Coronary artery (tissue), 2 donors: ENCODE data around the gene BRME1.

ENCODE experiments used
- DNase-seq: peaks from one replicate; pipeline ENCODE4 v3.0.0-alpha.2; 2017; ENCODE audit warnings: low spot score
- H3K27ac ChIP-seq, 2 donors: fragments of 200-600 bp; sonication (generic); one replicate each; pipeline ENCODE4 v1.5.1; 2016 to 2019
- H3K4me3 ChIP-seq: fragments of 200-600 bp; sonication (generic); 2 replicates; pipeline ENCODE4 v1.5.1; 2016; ENCODE audit warnings: mild to moderate bottlenecking, moderate library complexity
- TF ChIP-seq, protein P1 (sequence below): fragments of 200-600 bp; sonication (generic); IDR thresholded peaks from one replicate; pipeline ENCODE4 v1.5.1; 2019; ENCODE audit warnings: antibody characterized with exemption

BRME1 gene

DNA sequence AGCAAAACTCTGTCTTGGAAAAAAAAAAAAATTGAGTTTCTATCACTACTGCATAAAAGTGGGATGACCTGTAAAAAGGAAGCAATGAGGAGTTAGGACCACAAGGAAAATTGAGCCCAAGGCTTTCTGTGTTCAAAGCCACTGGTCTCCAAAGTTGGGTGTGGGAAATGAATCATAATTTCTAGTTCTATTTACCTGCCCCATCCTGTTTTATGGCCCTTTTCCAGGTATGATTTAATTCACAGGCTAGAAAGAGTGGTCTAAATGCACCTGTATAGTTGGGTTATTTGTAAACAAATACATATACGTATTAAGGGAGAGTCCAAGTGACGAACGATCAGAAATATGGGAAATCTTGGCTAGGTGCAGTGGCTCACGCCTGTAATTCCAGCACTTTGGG lies 40.5 kb upstream of the BRME1 start:
- Histone ChIP-seq H3K27ac (no peak overlapping the region), H3K4me3 (no peak overlapping the region)
- TF ChIP-seq, protein P1, sequence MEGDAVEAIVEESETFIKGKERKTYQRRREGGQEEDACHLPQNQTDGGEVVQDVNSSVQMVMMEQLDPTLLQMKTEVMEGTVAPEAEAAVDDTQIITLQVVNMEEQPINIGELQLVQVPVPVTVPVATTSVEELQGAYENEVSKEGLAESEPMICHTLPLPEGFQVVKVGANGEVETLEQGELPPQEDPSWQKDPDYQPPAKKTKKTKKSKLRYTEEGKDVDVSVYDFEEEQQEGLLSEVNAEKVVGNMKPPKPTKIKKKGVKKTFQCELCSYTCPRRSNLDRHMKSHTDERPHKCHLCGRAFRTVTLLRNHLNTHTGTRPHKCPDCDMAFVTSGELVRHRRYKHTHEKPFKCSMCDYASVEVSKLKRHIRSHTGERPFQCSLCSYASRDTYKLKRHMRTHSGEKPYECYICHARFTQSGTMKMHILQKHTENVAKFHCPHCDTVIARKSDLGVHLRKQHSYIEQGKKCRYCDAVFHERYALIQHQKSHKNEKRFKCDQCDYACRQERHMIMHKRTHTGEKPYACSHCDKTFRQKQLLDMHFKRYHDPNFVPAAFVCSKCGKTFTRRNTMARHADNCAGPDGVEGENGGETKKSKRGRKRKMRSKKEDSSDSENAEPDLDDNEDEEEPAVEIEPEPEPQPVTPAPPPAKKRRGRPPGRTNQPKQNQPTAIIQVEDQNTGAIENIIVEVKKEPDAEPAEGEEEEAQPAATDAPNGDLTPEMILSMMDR, result no peak
- no peak for DNase-seq

DNA sequence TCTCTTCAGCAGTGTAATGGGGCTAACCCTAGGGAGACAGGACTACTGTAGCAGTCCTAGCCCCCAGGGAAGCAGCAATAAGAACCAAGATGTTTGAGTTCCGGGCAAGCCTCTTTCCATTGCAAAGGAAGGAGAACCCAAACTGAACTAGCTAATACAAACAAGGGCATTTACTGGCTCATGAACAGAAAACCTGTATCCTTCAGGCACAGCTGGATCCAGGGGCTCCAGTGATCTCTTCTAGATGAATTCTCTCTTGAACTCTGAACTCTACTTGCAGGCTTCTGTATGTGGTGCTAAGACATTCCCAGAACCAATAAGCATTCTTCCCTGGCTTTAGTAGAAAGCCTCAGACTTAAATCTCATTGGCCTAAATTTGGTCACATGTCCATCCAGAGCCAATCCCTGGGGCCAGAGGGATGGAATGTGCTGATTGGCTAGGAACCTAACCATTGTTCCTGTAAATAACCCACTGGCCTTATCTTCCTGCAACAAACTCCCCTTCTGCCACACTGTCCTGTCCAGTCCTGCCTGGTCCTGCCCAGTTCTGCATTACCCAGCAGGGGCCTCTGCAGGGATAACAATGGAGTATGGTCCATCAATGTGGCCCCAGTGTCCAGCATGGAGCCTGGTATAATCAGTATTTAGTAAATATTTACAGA lies 36.2 kb upstream of the BRME1 start:
- DNase-seq, result no peak

DNA sequence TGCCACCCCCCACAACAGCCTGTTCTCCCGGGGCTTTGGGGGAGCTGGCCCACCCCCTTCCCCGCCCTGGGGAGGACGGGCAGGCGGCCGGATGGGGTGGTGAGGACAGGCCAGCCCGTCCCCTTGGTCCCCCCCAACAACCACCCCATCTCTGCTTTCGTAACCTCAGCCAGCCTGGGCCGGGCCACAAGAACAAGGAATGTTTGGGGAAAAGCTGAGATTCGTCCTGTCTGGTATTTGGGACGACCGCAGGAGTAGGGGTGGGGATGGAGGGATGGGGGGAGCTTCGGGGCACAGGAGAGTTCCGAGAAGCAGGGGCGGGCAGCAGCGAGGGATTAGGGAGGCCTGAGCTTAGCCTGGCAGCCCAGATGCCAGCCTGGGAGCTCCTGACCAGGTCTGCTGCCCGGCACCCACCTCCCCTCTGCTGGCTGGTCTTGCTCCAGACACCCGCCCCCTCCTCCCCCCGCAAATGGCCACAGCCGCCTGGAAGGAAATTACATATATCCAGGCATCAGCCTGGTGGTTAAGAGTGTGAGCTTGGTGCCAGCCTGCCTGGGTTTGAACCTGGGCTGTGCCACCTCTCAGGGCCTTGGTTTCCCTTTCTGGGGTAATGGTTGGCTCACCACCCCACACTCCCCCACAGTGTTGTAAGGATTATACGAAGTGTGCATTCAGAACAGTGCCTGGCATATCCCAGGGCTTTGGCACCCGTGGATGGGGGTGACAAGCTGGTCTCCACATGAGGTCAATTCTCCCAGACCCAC lies 32.6 kb upstream of the BRME1 start, which contains the start of gene PODNL1:
PODNL1 (minus strand) TSS at position 117 of the 764 bp plus-strand sequence. CDS start 236 bp downstream, outside the sequence.
- Histone ChIP-seq H3K4me3 (peak within 1 kb of the TSS; percentile 64), H3K27ac (peak within 1 kb of the TSS; percentile 13 to 68)
- no peak for DNase-seq
- TF ChIP-seq, protein P1, result no peak

More for the DNA sequence above, 36.2 kb upstream of the BRME1 start:
- H3K4me3 ChIP-seq, result no peak overlapping the region
- TF ChIP-seq, protein P1, result no peak
- H3K27ac ChIP-seq, result no peak overlapping the region

DNA sequence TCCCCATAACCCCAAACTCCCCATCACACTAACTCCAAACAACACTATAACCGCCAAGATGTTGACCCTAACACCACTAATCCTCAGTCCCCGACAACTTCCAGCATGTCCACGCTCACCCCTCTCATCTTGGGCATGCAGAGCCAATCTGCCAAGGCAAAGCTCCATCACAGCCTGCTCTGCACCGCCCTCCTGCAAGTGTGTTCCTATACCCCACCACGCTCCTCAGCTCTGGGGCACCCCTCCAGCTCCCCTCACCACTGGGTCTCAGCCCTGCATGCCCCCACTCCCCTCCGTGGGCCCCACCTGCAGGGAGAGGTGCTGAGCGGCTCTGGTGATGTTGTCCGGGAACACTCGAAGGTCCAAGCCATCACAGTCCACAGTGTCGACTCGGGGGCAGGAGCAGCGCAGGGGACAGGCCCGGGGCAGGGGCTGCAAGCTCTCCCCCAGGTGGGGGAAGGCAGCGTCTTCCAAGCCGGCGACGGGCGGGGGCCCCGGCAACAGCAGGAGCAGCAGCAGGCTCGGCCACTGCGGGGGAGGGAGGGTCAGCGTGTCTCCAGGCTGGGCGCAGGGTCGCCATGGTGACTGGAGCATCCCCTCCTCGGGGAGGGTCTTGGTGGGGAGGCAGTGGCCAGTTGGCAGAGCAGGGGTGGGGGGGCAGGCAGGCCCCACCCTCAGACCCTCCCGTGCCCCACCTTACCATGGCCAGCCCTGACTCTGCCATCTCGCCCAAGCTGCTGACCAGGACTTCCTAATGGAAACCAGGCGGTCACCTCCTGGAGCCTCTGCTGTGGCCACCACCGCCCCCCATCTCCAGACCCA lies 31.8 kb upstream of the BRME1 start:
- DNase-seq, result no peak
- TF ChIP-seq, protein P1, result no peak
- peak overlapping the region; percentile 64 for H3K4me3 ChIP-seq
- H3K27ac ChIP-seq, result peak overlapping the region; percentile 13 to 68

- DNase-seq, result no peak
- TF ChIP-seq, protein P1, result no peak
- H3K27ac ChIP-seq, result no peak overlapping the region
- no peak overlapping the region for H3K4me3 ChIP-seq
These were observed 30.0 kb upstream of the BRME1 start for GRCh38 chr19:13935765-13936510.

- TF ChIP-seq, protein P1, result no peak
- no peak overlapping the region for H3K4me3 ChIP-seq
- DNase-seq, result no peak
- H3K27ac ChIP-seq, result no peak overlapping the region
These were observed 28.8 kb upstream of the BRME1 start for GRCh38 chr19:13934785-13935109.
